IMR-90 (cell line): Measurements from ENCODE around the gene ADGRD1. TPM values are rescaled to one million over a fixed set of nuclear protein-coding genes. Genes with fewer than 3 reads are reported as not detected.

ENCODE experiments used
- ATAC-seq: fragments of 200-7000 bp; cut with Tn5 transposase; 2 replicates; pipeline ENCODE4 v1.9.1; 2020; ENCODE audit warnings: low read depth, mild to moderate bottlenecking, moderate library complexity
- BruUV-seq: library from RNA; stranded (reverse); fragments of 400-500 nt; replicated peaks from 2 replicates; lab custom pipeline; 2021; lab: Mats Ljungman, UMichigan
- CTCF ChIA-PET: fragments of 300-600 bp; formaldehyde crosslinking; extraction: SDS; loops from one replicate; lab custom pipeline; 2021; ENCODE audit warnings: antibody characterized with exemption; lab: Yijun Ruan, JAX
- POLR2A ChIA-PET: fragments of 300-600 bp; sonication (Branson Sonifier 250); formaldehyde crosslinking; loops from one replicate; lab custom pipeline; 2022; ENCODE audit warnings: antibody characterized with exemption; ENCODE audit not compliant: unreplicated experiment; lab: Charles Lee
- DNase-seq: peaks from one replicate; pipeline ENCODE4 v3.0.0; 2013
- H2AFZ ChIP-seq: replicated peaks from 2 replicates; pipeline ENCODE3; 2013; ENCODE audit warnings: low read length, mild to moderate bottlenecking; ENCODE audit not compliant: poor library complexity
- H2AK5ac ChIP-seq: 2 replicates; pipeline ENCODE4 v1.6.1; 2013; ENCODE audit warnings: low read depth, low read length, inconsistent platforms
- H2AK9ac ChIP-seq: replicated peaks from 2 replicates; pipeline ENCODE3; 2013; ENCODE audit warnings: mild to moderate bottlenecking, low read depth, low read length, moderate library complexity; ENCODE audit not compliant: poor library complexity
- H2BK120ac ChIP-seq: 2 replicates; pipeline ENCODE4 v1.6.1; 2013; ENCODE audit warnings: low read depth, low read length, inconsistent platforms
- H2BK15ac ChIP-seq: 3 replicates; pipeline ENCODE4 v1.6.1; 2013; ENCODE audit warnings: low read depth, low read length, inconsistent platforms
- H2BK20ac ChIP-seq: 2 replicates; pipeline ENCODE4 v1.6.1; 2013; ENCODE audit warnings: low read depth, mild to moderate bottlenecking, inconsistent platforms, low read length, moderate library complexity
- H2BK5ac ChIP-seq: 2 replicates; pipeline ENCODE4 v1.6.1; 2013; ENCODE audit warnings: mild to moderate bottlenecking, low read depth, low read length, inconsistent platforms; ENCODE audit not compliant: poor library complexity, severe bottlenecking
- H3K14ac ChIP-seq: replicated peaks from 2 replicates; pipeline ENCODE4 v1.6.1; 2013; ENCODE audit warnings: low read depth, low read length, inconsistent platforms
- H3K18ac ChIP-seq: 2 replicates; pipeline ENCODE4 v1.6.1; 2013; ENCODE audit warnings: low read depth, low read length, control low read depth
- H3K23ac ChIP-seq: 2 replicates; pipeline ENCODE4 v1.6.1; 2013; ENCODE audit warnings: low read depth, low read length, inconsistent platforms
- H3K27ac ChIP-seq: 2 replicates; pipeline ENCODE4 v1.5.1; 2013; ENCODE audit warnings: mild to moderate bottlenecking, control low read depth, low read length; ENCODE audit not compliant: insufficient read depth
- H3K27me3 ChIP-seq: 2 replicates; pipeline ENCODE4 v1.6.1; 2013; ENCODE audit warnings: low read length; ENCODE audit not compliant: control insufficient read depth, insufficient read depth
- H3K36me3 ChIP-seq: 2 replicates; pipeline ENCODE4 v1.6.1; 2013; ENCODE audit warnings: low read length, mixed read lengths; ENCODE audit not compliant: control insufficient read depth, insufficient read depth
- H3K4ac ChIP-seq: 2 replicates; pipeline ENCODE4 v1.6.1; 2013; ENCODE audit warnings: low read depth, low read length, inconsistent platforms
- H3K4me1 ChIP-seq: 2 replicates; pipeline ENCODE4 v1.6.1; 2013; ENCODE audit warnings: low read length, mixed read lengths; ENCODE audit not compliant: control insufficient read depth, insufficient read depth
- H3K4me2 ChIP-seq: 2 replicates; pipeline ENCODE4 v1.6.1; 2013; ENCODE audit warnings: low read depth, mild to moderate bottlenecking, control low read depth, low read length, moderate library complexity
- H3K4me3 ChIP-seq: 2 replicates; pipeline ENCODE4 v1.5.1; 2013; ENCODE audit warnings: low read depth, mild to moderate bottlenecking, control low read depth, low read length, moderate library complexity; ENCODE audit not compliant: insufficient read depth
- H3K56ac ChIP-seq: 2 replicates; pipeline ENCODE4 v1.6.1; 2013; ENCODE audit warnings: low read length, inconsistent platforms; ENCODE audit not compliant: insufficient read depth; ENCODE audit errors: extremely low read depth
- H3K79me1 ChIP-seq, 2 experiments: 2 replicates each; pipeline ENCODE4 v1.6.1; 2013; ENCODE audit warnings: low read length in 2 of 2, inconsistent platforms in 1 of 2, low read depth in 1 of 2
- H3K9ac ChIP-seq: 2 replicates; pipeline ENCODE4 v1.6.1; 2013; ENCODE audit warnings: low read depth, low read length, control low read depth
- H3K9me1 ChIP-seq: 2 replicates; pipeline ENCODE4 v1.6.1; 2013; ENCODE audit warnings: low read length, inconsistent platforms; ENCODE audit not compliant: insufficient read depth
- H3K9me3 ChIP-seq: 2 replicates; pipeline ENCODE4 v1.6.1; 2013; ENCODE audit warnings: low read length; ENCODE audit not compliant: control insufficient read depth, insufficient read depth
- H4K20me1 ChIP-seq: 2 replicates; pipeline ENCODE4 v1.6.1; 2013; ENCODE audit warnings: low read length, inconsistent platforms; ENCODE audit not compliant: insufficient read depth
- H4K5ac ChIP-seq: 2 replicates; pipeline ENCODE4 v1.6.1; 2013; ENCODE audit warnings: mild to moderate bottlenecking, low read depth, low read length, control low read depth
- H4K8ac ChIP-seq, 2 experiments: 2 replicates each; pipeline ENCODE4 v1.6.1; 2013; ENCODE audit warnings: low read depth in 2 of 2, low read length in 2 of 2, control low read depth in 1 of 2, inconsistent platforms in 1 of 2
- H4K91ac ChIP-seq: 2 replicates; pipeline ENCODE4 v1.6.1; 2013; ENCODE audit warnings: low read depth, low read length, inconsistent platforms; ENCODE audit not compliant: insufficient read depth
- CEBPB ChIP-seq: IDR thresholded peaks from 2 replicates; pipeline ENCODE4 v1.6.1; 2012; ENCODE audit warnings: low read depth, low read length, improper control_type of control experiment
- ELK1 ChIP-seq: fragments of 150-350 bp; IDR thresholded peaks from 2 replicates; pipeline ENCODE4 v1.6.1; 2016; ENCODE audit warnings: low read depth, mild to moderate bottlenecking, low read length, moderate library complexity, borderline replicate concordance
- MXI1 ChIP-seq: IDR thresholded peaks from 2 replicates; pipeline ENCODE4 v1.6.1; 2012; ENCODE audit warnings: low read depth, mild to moderate bottlenecking, low read length, moderate library complexity, borderline replicate concordance
- RFX5 ChIP-seq: IDR thresholded peaks from 2 replicates; pipeline ENCODE4 v1.8.0; 2012; ENCODE audit warnings: low read depth, mild to moderate bottlenecking, low read length, moderate library complexity
- WGBS, 2 experiments: methylation state at CpG; one replicate each; pipeline versions ENCODE4 v1.1.5 to v1.1.7; 2013; ENCODE audit warnings: missing lambda C conversion rate in 2 of 2; ENCODE audit not compliant: insufficient read length in 1 of 2; ENCODE audit errors: extremely low coverage in 2 of 2; 5-methylcytosine and 5-hydroxymethylcytosine counted together
- dilution Hi-C: fragments of 300-500 bp; cut with HindIII; formaldehyde crosslinking; loops from one replicate; pipeline ENCODE4 v1.14.3; 2018; ENCODE audit warnings: low sequenced_read_pairs; ENCODE audit not compliant: unreplicated experiment
- in situ Hi-C: fragments of 300-500 bp; cut with MboI; formaldehyde crosslinking; loops from 3 replicates; pipeline ENCODE4 v1.14.3; 2019; ENCODE audit warnings: low sequenced_read_pairs, inconsistent platforms, mixed read lengths
- intact Hi-C: fragments of 100-400 bp; cut with micrococcal nuclease; formaldehyde crosslinking; loops from 2 replicates; pipeline ENCODE4 v1.10.0; 2022
- polyA plus RNA-seq, 3 experiments: library from polyadenylated mRNA; depleted of rRNA; stranded (reverse); fragments of >200 nt; gene quantifications; 2 replicates each; pipeline ENCODE4 v1.2.3, GENCODE V29; 2012; ENCODE audit warnings: low replicate concordance in 1 of 3
- total RNA-seq: library from RNA; depleted of rRNA; stranded (reverse); fragments of >200 nt; gene quantifications from 2 replicates; pipeline ENCODE4 v1.2.3, GENCODE V29; 2012

Gene ADGRD1
- total and polyA plus RNA-seq, 2 of the 4 experiments (the other 2 are of a cell fraction), result not detected

GRCh38 chr12:131002216-131002631 lies 48.5 kb downstream of the ADGRD1 start:
- H3K14ac ChIP-seq, result no peak overlapping the region
- no peak overlapping the region for H3K27ac ChIP-seq
- dilution Hi-C loops, result no loop called here
- intact Hi-C loops, result no loop called here
- no peak overlapping the region for H2BK5ac ChIP-seq
- H3K18ac ChIP-seq, result no peak overlapping the region
- H2BK120ac ChIP-seq, result no peak overlapping the region
- no peaks in the 10 kb centered on the region for H4K20me1 ChIP-seq
- no peaks in the 10 kb centered on the region for H3K27me3 ChIP-seq
- H4K91ac ChIP-seq, result no peak overlapping the region
- ChIA-PET CTCF (no interaction called here), POLR2A (no interaction called here)
- in situ Hi-C loops, result no loop called here
- H3K56ac ChIP-seq, result no peak overlapping the region
- H3K79me1 ChIP-seq, result no peaks in the 10 kb centered on the region
- no peak overlapping the region for H4K8ac ChIP-seq
- no peak overlapping the region for H2AK5ac ChIP-seq
- peaks cover 27% of the 10 kb centered on the region for H3K9me3 ChIP-seq
- ATAC-seq, result no peak
- no peak overlapping the region for H2BK15ac ChIP-seq
- no CpG with 5 or more reads among the region's 2 CpGs for WGBS, 2 experiments
- no peak for DNase-seq
- H3K23ac ChIP-seq, result no peak overlapping the region
- no peak overlapping the region for H2AK9ac ChIP-seq
- no peaks in the 10 kb centered on the region for H3K4me1 ChIP-seq
- no peaks in the 10 kb centered on the region for H3K9me1 ChIP-seq
- H3K36me3 ChIP-seq, result no peaks in the 10 kb centered on the region
- no peak overlapping the region for H2AFZ ChIP-seq
- no peak overlapping the region for H3K9ac ChIP-seq
- no peak overlapping the region for H3K4me2 ChIP-seq
- TF ChIP-seq CEBPB (no peak), RFX5 (no peak), MXI1 (no peak), ELK1 (no peak)
- BruUV-seq, result no TSS peak
- no peak overlapping the region for H3K4ac ChIP-seq
- no peak overlapping the region for H2BK20ac ChIP-seq
- no peak overlapping the region for H4K5ac ChIP-seq
- no peak overlapping the region for H3K4me3 ChIP-seq
